HEK293 (cell line): ENCODE results near the gene LRRC75A.

ENCODE experiments used
- CTCF ChIA-PET: fragments of 350-600 bp; formaldehyde crosslinking; extraction: SDS; loops from one replicate; lab custom pipeline; 2021; ENCODE audit warnings: antibody characterized with exemption; lab: Yijun Ruan, JAX
- POLR2A ChIA-PET: fragments of 300-600 bp; formaldehyde crosslinking; extraction: SDS; loops from one replicate; lab custom pipeline; 2020; ENCODE audit warnings: antibody characterized with exemption, inconsistent platforms; lab: Yijun Ruan, JAX
- H3K27ac ChIP-seq: fragments of 200-500 bp; sonication (Bioruptor generic); 2 replicates; pipeline ENCODE4 v1.5.1; 2014; ENCODE audit warnings: low read depth, low read length, control low read depth, inconsistent platforms; ENCODE audit errors: extremely low read depth
- H3K36me3 ChIP-seq, 2 experiments: fragments of 200-500 bp in 1 of 2; sonication (Bioruptor generic) in 1 of 2; 1 replicate in 1 of 2; 2 replicates in 1 of 2; pipeline ENCODE4 v1.5.1; 2014 to 2017; ENCODE audit warnings: inconsistent platforms in 2 of 2, low read length in 2 of 2; ENCODE audit not compliant: control insufficient read depth in 2 of 2, insufficient read depth in 1 of 2
- H3K4me1 ChIP-seq: fragments of 200-500 bp; sonication (Bioruptor generic); 2 replicates; pipeline ENCODE4 v1.5.1; 2014; ENCODE audit warnings: mild to moderate bottlenecking, low read length, inconsistent platforms; ENCODE audit not compliant: control insufficient read depth, insufficient read depth
- H3K4me3 ChIP-seq: 2 replicates; pipeline ENCODE4 v1.5.1; 2011; ENCODE audit warnings: low read depth, mild to moderate bottlenecking, control low read depth, low read length, moderate library complexity
- H3K9me3 ChIP-seq: fragments of 200-500 bp; sonication (Bioruptor generic); 2 replicates; pipeline ENCODE4 v1.5.1; 2014; ENCODE audit warnings: low read depth, low read length, inconsistent platforms; ENCODE audit not compliant: control insufficient read depth, insufficient read depth
- CTCF ChIP-seq: fragments of 450-650 bp; formaldehyde crosslinking; IDR thresholded peaks from 2 replicates; pipeline ENCODE4 v1.5.1; 2016; ENCODE audit warnings: missing biosample characterization, missing genetic modification characterization
- HIC1 ChIP-seq: fragments of 450-650 bp; formaldehyde crosslinking; IDR thresholded peaks from 2 replicates; pipeline ENCODE4 v1.5.1; 2016; ENCODE audit warnings: missing biosample characterization, missing genetic modification characterization
- HOXA7 ChIP-seq: sonication (generic); formaldehyde crosslinking; IDR thresholded peaks from 2 replicates; pipeline ENCODE4 v1.8.1; 2022; ENCODE audit warnings: missing genetic modification reagents, borderline replicate concordance
- KLF8 ChIP-seq: fragments of 450-650 bp; formaldehyde crosslinking; IDR thresholded peaks from 2 replicates; pipeline ENCODE4 v1.5.1; 2016; ENCODE audit warnings: missing biosample characterization, missing genetic modification characterization
- SCRT1 ChIP-seq: fragments of 450-650 bp; formaldehyde crosslinking; IDR thresholded peaks from 2 replicates; pipeline ENCODE4 v1.5.1; 2016; ENCODE audit warnings: missing biosample characterization, missing genetic modification characterization, borderline replicate concordance
- SP3 ChIP-seq: fragments of 450-650 bp; formaldehyde crosslinking; IDR thresholded peaks from 2 replicates; pipeline ENCODE4 v1.5.1; 2016; ENCODE audit warnings: missing biosample characterization, missing genetic modification characterization
- TCF7L2 ChIP-seq: IDR thresholded peaks from 2 replicates; pipeline ENCODE4 v1.6.1; 2011; ENCODE audit warnings: low read depth, mild to moderate bottlenecking, inconsistent platforms, low read length, moderate library complexity, borderline replicate concordance
- ZFP69B ChIP-seq: fragments of 450-650 bp; formaldehyde crosslinking; IDR thresholded peaks from 2 replicates; pipeline ENCODE4 v1.5.1; 2016; ENCODE audit warnings: missing biosample characterization, missing genetic modification characterization
- ZNF18 ChIP-seq: fragments of 450-650 bp; formaldehyde crosslinking; IDR thresholded peaks from 2 replicates; pipeline ENCODE4 v1.5.1; 2016; ENCODE audit warnings: missing biosample characterization, missing genetic modification characterization
- ZNF335 ChIP-seq: fragments of 450-650 bp; formaldehyde crosslinking; conservative IDR thresholded peaks from 2 replicates; pipeline ENCODE4 v1.5.1; 2016; ENCODE audit warnings: missing biosample characterization, missing genetic modification characterization
- ZNF416 ChIP-seq: fragments of 450-650 bp; formaldehyde crosslinking; IDR thresholded peaks from 2 replicates; pipeline ENCODE4 v1.5.1; 2016; ENCODE audit warnings: missing biosample characterization, missing genetic modification characterization
- ZNF449 ChIP-seq: fragments of 450-650 bp; formaldehyde crosslinking; IDR thresholded peaks from 2 replicates; pipeline ENCODE4 v1.5.1; 2017; ENCODE audit warnings: missing biosample characterization, mild to moderate bottlenecking, missing genetic modification characterization, moderate library complexity
- ZNF501 ChIP-seq: fragments of 450-650 bp; formaldehyde crosslinking; IDR thresholded peaks from 2 replicates; pipeline ENCODE4 v1.5.1; 2016; ENCODE audit warnings: missing biosample characterization, missing genetic modification characterization
- ZNF529 ChIP-seq: fragments of 450-650 bp; formaldehyde crosslinking; IDR thresholded peaks from 2 replicates; pipeline ENCODE4 v1.5.1; 2017; ENCODE audit warnings: missing genetic modification characterization, missing biosample characterization; ENCODE audit not compliant: insufficient replicate concordance
- ZNF561 ChIP-seq: fragments of 450-650 bp; IDR thresholded peaks from 2 replicates; pipeline ENCODE4 v1.5.1; 2018; ENCODE audit warnings: missing biosample characterization, missing genetic modification characterization, borderline replicate concordance
- ZNF621 ChIP-seq: fragments of 450-650 bp; formaldehyde crosslinking; IDR thresholded peaks from 2 replicates; pipeline ENCODE4 v1.5.1; 2017; ENCODE audit warnings: missing biosample characterization, missing genetic modification characterization
- ZNF624 ChIP-seq: fragments of 450-650 bp; formaldehyde crosslinking; IDR thresholded peaks from 2 replicates; pipeline ENCODE4 v1.5.1; 2017; ENCODE audit warnings: missing biosample characterization, missing genetic modification characterization
- ZNF747 ChIP-seq: fragments of 450-650 bp; formaldehyde crosslinking; IDR thresholded peaks from 2 replicates; pipeline ENCODE4 v1.5.1; 2016; ENCODE audit warnings: missing biosample characterization, missing genetic modification characterization
- ZNF785 ChIP-seq: fragments of 450-650 bp; formaldehyde crosslinking; IDR thresholded peaks from 2 replicates; pipeline ENCODE4 v1.5.1; 2016; ENCODE audit warnings: missing biosample characterization, missing genetic modification characterization
- ZNF837 ChIP-seq: fragments of 450-650 bp; formaldehyde crosslinking; IDR thresholded peaks from 2 replicates; pipeline ENCODE4 v1.5.1; 2016; ENCODE audit warnings: missing biosample characterization, missing genetic modification characterization

The LRRC75A gene

GRCh38 chr17:16480995-16481394 is 11.0 kb downstream of the LRRC75A start (continued):
- TF ChIP-seq ZNF18 (tag by site-specific recombination) (no peak), ZNF624 (tag by site-specific recombination) (no peak), ZNF621 (tag by site-specific recombination) (no peak), ZNF529 (tag by site-specific recombination) (no peak), ZNF561 (tag by site-specific recombination) (no peak), ZNF747 (tag by site-specific recombination) (no peak), SCRT1 (no peak), ZNF837 (tag by site-specific recombination) (no peak), ZNF785 (tag by site-specific recombination) (no peak), ZFP69B (tag by site-specific recombination) (no peak)

GRCh38 chr17:16479264-16479663 is 12.7 kb downstream of the LRRC75A start:
- no peaks in the 10 kb centered on the region for H3K4me1 ChIP-seq
- H3K27ac ChIP-seq, result no peak overlapping the region
- ChIA-PET CTCF (interaction anchor here (2.1 to 2.3 kb wide), 2 partner anchors 26 to 42 kb away, joined by 7 to 13 read pairs; no protein-coding TSS in a partner anchor), POLR2A (interaction anchor here (0.6 to 1.6 kb wide), 2 partner anchors 41 to 196 kb away, joined by 3 to 5 read pairs; no protein-coding TSS in a partner anchor)
- TF ChIP-seq ZNF449 (peak; percentile 90), ZNF416 (tag by site-specific recombination) (no peak)
- H3K4me3 ChIP-seq, result no peak overlapping the region
- no peaks in the 10 kb centered on the region for H3K36me3 ChIP-seq
- H3K9me3 ChIP-seq, result no peaks in the 10 kb centered on the region

- H3K9me3 ChIP-seq, result no peaks in the 10 kb centered on the region
- CTCF ChIA-PET, result interaction anchor here (0.7 to 2.3 kb wide), 3 partner anchors 25 to 794 kb away, joined by 4 to 13 read pairs (median 7); no protein-coding TSS in a partner anchor
- TF ChIP-seq HOXA7, result no peak
- TF ChIP-seq CTCF (tag by site-specific recombination), result no peak
- no peak for TF ChIP-seq ZNF335 (tag by site-specific recombination)
- H3K4me3 ChIP-seq, result no peak overlapping the region
- H3K36me3 ChIP-seq, result no peaks in the 10 kb centered on the region
- H3K4me1 ChIP-seq, result no peaks in the 10 kb centered on the region
- POLR2A ChIA-PET, result interaction anchor here (0.6 to 2.0 kb wide), 3 partner anchors 9 to 197 kb away, joined by 3 to 9 read pairs (median 5); no protein-coding TSS in a partner anchor
- no peak overlapping the region for H3K27ac ChIP-seq
Measured at GRCh38 chr17:16478649-16479048, 13.3 kb downstream of the LRRC75A start.

GRCh38 chr17:16477666-16478065 is 14.3 kb downstream of the LRRC75A start:
- no peaks in the 10 kb centered on the region for H3K4me1 ChIP-seq
- POLR2A ChIA-PET, result interaction anchor here (0.8 to 2.0 kb wide), 5 partner anchors 10 to 39 kb away, joined by 3 to 9 read pairs (median 4); no protein-coding TSS in a partner anchor
- TF ChIP-seq ZNF501 (tag by site-specific recombination) (no peak), HIC1 (no peak), TCF7L2 (no peak), SP3 (tag by site-specific recombination) (no peak), KLF8 (tag by site-specific recombination) (no peak)

More at GRCh38 chr17:16477666-16478065, 14.3 kb downstream of the LRRC75A start:
- Histone ChIP-seq H3K27ac (no peak overlapping the region), H3K4me3 (no peak overlapping the region), H3K36me3 (no peaks in the 10 kb centered on the region), H3K9me3 (no peaks in the 10 kb centered on the region)
- CTCF ChIA-PET, result interaction anchor here (1.0 to 1.3 kb wide), 3 partner anchors 14 to 25 kb away, joined by 3 to 9 read pairs (median 6); no protein-coding TSS in a partner anchor
